H1 (cell line): Measurements from ENCODE around the gene FOXN1. TPM values are rescaled to one million over a fixed set of nuclear protein-coding genes. Genes with fewer than 3 reads are reported as not detected.

Source experiments
- ASH2L ChIP-seq: fragments of 200-600, 300-600 bp; sonication (generic); IDR thresholded peaks from one replicate; pipeline ENCODE4 v1.7.1; 2017; ENCODE audit warnings: low read length
- EP300 ChIP-seq, 2 experiments: IDR thresholded peaks; 1 replicate in 1 of 2; 2 replicates in 1 of 2; pipeline ENCODE4 v1.6.1; 2011 to 2012; ENCODE audit warnings: low read depth in 2 of 2, low read length in 2 of 2, mild to moderate bottlenecking in 2 of 2, borderline replicate concordance in 1 of 2, inconsistent platforms in 1 of 2, moderate library complexity in 1 of 2
- PHF8 ChIP-seq: fragments of 200-600 bp; sonication (generic); conservative IDR thresholded peaks from 2 replicates; pipeline ENCODE4 v1.7.1; 2012; ENCODE audit warnings: low read depth, mild to moderate bottlenecking, inconsistent platforms, low read length, moderate library complexity
- RAD21 ChIP-seq, 2 experiments: IDR thresholded peaks in 1 of 2; conservative IDR thresholded peaks in 1 of 2; 2 replicates each; pipeline ENCODE4 v1.6.1; 2011; ENCODE audit warnings: low read depth in 2 of 2, low read length in 2 of 2, improper control_type of control experiment in 1 of 2, inconsistent platforms in 1 of 2, mild to moderate bottlenecking in 1 of 2, moderate library complexity in 1 of 2
- polyA plus RNA-seq, 7 experiments: library from polyadenylated mRNA; depleted of rRNA in 3 of 7; stranded (reverse) in 5 of 7; unstranded in 2 of 7; fragments of >200 nt in 5 of 7; fragments of 200-250 nt in 2 of 7; gene quantifications; 1 replicate in 5 of 7; 2 replicates in 1 of 7; 4 replicates in 1 of 7; pipeline versions ENCODE4 v1.2.1 to v1.2.3, GENCODE V29; 2011 to 2013; ENCODE audit warnings: missing spikeins in 2 of 7, mixed read lengths in 2 of 7
- total RNA-seq: library from RNA; stranded (reverse); fragmentation: NEBNext Ultra II Directional; extraction: Animal tissue kit (Norgen Biotek cat#: 25700); gene quantifications from 2 replicates; pipeline ENCODE4 v1.2.1, GENCODE V29; 2021
- TF ChIP-seq, protein P1 (sequence below): fragments of 300-600 bp; sonication (generic); IDR thresholded peaks from 2 replicates; pipeline ENCODE4 v1.7.1; 2012; ENCODE audit warnings: low read length, moderate library complexity, mild to moderate bottlenecking, inconsistent platforms; ENCODE audit not compliant: insufficient replicate concordance

The FOXN1 gene
- total and polyA plus RNA-seq, 2 of the 8 experiments (the other 6 are each of a cell fraction or from before 2014, with no cell fraction given) = not detected

DNA sequence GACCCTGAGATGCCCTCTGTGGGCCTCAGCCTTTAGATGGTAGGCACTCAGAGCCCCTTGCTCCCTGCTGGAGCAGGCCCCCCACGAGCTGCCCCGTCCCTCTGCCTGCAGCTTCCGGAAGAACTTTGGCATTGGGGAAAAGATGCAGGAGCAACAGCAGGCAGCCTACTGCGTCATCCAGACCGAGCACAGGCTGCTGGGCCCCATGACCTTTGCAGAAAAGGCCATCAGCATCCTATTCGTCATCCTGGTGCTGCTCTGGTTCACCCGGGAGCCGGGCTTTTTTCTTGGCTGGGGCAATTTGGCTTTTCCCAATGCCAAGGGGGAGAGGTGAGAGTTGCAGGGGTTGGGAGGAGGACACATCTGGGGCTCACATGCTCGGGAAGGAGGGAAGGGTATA is 12.7 kb upstream of the FOXN1 start (continued):
- TF ChIP-seq, protein P1, sequence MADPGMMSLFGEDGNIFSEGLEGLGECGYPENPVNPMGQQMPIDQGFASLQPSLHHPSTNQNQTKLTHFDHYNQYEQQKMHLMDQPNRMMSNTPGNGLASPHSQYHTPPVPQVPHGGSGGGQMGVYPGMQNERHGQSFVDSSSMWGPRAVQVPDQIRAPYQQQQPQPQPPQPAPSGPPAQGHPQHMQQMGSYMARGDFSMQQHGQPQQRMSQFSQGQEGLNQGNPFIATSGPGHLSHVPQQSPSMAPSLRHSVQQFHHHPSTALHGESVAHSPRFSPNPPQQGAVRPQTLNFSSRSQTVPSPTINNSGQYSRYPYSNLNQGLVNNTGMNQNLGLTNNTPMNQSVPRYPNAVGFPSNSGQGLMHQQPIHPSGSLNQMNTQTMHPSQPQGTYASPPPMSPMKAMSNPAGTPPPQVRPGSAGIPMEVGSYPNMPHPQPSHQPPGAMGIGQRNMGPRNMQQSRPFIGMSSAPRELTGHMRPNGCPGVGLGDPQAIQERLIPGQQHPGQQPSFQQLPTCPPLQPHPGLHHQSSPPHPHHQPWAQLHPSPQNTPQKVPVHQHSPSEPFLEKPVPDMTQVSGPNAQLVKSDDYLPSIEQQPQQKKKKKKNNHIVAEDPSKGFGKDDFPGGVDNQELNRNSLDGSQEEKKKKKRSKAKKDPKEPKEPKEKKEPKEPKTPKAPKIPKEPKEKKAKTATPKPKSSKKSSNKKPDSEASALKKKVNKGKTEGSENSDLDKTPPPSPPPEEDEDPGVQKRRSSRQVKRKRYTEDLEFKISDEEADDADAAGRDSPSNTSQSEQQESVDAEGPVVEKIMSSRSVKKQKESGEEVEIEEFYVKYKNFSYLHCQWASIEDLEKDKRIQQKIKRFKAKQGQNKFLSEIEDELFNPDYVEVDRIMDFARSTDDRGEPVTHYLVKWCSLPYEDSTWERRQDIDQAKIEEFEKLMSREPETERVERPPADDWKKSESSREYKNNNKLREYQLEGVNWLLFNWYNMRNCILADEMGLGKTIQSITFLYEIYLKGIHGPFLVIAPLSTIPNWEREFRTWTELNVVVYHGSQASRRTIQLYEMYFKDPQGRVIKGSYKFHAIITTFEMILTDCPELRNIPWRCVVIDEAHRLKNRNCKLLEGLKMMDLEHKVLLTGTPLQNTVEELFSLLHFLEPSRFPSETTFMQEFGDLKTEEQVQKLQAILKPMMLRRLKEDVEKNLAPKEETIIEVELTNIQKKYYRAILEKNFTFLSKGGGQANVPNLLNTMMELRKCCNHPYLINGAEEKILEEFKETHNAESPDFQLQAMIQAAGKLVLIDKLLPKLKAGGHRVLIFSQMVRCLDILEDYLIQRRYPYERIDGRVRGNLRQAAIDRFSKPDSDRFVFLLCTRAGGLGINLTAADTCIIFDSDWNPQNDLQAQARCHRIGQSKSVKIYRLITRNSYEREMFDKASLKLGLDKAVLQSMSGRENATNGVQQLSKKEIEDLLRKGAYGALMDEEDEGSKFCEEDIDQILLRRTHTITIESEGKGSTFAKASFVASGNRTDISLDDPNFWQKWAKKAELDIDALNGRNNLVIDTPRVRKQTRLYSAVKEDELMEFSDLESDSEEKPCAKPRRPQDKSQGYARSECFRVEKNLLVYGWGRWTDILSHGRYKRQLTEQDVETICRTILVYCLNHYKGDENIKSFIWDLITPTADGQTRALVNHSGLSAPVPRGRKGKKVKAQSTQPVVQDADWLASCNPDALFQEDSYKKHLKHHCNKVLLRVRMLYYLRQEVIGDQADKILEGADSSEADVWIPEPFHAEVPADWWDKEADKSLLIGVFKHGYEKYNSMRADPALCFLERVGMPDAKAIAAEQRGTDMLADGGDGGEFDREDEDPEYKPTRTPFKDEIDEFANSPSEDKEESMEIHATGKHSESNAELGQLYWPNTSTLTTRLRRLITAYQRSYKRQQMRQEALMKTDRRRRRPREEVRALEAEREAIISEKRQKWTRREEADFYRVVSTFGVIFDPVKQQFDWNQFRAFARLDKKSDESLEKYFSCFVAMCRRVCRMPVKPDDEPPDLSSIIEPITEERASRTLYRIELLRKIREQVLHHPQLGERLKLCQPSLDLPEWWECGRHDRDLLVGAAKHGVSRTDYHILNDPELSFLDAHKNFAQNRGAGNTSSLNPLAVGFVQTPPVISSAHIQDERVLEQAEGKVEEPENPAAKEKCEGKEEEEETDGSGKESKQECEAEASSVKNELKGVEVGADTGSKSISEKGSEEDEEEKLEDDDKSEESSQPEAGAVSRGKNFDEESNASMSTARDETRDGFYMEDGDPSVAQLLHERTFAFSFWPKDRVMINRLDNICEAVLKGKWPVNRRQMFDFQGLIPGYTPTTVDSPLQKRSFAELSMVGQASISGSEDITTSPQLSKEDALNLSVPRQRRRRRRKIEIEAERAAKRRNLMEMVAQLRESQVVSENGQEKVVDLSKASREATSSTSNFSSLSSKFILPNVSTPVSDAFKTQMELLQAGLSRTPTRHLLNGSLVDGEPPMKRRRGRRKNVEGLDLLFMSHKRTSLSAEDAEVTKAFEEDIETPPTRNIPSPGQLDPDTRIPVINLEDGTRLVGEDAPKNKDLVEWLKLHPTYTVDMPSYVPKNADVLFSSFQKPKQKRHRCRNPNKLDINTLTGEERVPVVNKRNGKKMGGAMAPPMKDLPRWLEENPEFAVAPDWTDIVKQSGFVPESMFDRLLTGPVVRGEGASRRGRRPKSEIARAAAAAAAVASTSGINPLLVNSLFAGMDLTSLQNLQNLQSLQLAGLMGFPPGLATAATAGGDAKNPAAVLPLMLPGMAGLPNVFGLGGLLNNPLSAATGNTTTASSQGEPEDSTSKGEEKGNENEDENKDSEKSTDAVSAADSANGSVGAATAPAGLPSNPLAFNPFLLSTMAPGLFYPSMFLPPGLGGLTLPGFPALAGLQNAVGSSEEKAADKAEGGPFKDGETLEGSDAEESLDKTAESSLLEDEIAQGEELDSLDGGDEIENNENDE = no peak
- TF ChIP-seq ASH2L (no peak), RAD21 (IDR thresholded peaks at IDR 0.05 in 1 of 2, conservative IDR thresholded peaks at IDR 0.05 in 1 of 2; ENCODE audit: low read depth in 2 of 2, low read length in 2 of 2) (no peak), PHF8 (no peak), EP300 (IDR thresholded peaks at IDR 0.05; ENCODE audit: borderline replicate concordance in 1 of 2, low read depth in 2 of 2, low read length in 2 of 2) (no peak)
